SK-N-SH treated with all-trans-retinoic acid at 6 μM for 48 hours (cell line): ENCODE measurements around the gene MYT1.

Experiments
- ESRRG ChIP-seq: fragments of 250-450 bp; sonication (Bioruptor Pico); IDR thresholded peaks from 2 replicates; pipeline ENCODE4 v1.6.1; 2021; ENCODE audit warnings: mild to moderate bottlenecking
- GLIS3 ChIP-seq: fragments of 250-450 bp; sonication (Bioruptor Pico); IDR thresholded peaks from 2 replicates; pipeline ENCODE4 v1.5.0; 2020; ENCODE audit warnings: mild to moderate bottlenecking, moderate library complexity
- ZFP3 ChIP-seq: fragments of 250-450 bp; sonication (Bioruptor Pico); IDR thresholded peaks from 2 replicates; pipeline ENCODE4 v1.5.0; 2020; ENCODE audit warnings: mild to moderate bottlenecking, moderate library complexity
- TF ChIP-seq, protein P1 (sequence below): fragments of 250-450 bp; sonication (Bioruptor Pico); IDR thresholded peaks from 2 replicates; pipeline ENCODE4 v1.8.0; 2020; ENCODE audit warnings: mild to moderate bottlenecking, moderate library complexity, borderline replicate concordance
- TF ChIP-seq, protein P2 (sequence below): fragments of 250-450 bp; sonication (Bioruptor Pico); IDR thresholded peaks from 2 replicates; pipeline ENCODE4 v1.5.0; 2020; ENCODE audit warnings: mild to moderate bottlenecking, moderate library complexity

DNA sequence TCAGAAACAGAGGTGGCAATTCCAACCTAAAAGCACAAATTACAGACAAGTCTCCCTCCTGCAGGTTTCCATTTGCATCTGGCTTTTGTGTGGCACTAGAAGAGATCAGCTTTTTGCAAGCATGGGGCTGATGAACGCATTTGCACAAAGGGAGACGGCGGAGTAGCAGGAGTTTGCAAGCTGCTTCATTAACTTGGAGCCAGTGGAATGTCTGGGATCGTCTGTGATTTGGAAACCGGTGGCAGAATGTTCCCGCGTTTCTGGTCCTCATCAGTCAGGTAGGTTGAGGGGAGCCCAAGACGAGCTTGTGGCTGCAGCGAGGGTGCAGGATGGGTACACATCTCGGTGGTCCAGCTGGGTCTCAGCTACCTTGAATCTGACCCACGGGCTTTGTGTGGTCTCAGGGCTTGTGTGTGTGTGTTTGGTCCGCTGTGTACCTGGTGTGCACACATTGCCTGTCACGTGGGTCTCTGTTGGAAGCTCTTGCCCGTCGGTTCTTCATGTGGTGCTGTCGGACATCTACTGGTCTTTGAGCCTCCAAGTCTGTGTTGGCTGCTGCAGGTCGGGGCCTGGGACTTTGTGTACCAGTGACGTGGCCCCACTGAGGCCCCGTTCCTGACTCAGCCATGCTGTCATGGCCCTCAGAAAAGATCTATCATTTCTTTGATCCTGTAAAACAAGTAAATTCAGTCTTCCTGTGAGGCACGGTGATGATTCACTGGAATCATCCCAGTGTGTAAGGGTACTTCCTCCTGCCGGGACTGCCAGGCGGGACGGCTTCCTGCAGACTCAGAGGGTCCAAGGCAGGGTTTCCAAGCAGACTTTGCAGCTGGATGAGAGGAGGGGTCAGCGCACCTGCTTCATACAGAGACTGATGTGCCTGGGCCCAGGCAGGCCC, 12.4 kb upstream of the MYT1 start:
- TF ChIP-seq, protein P1, sequence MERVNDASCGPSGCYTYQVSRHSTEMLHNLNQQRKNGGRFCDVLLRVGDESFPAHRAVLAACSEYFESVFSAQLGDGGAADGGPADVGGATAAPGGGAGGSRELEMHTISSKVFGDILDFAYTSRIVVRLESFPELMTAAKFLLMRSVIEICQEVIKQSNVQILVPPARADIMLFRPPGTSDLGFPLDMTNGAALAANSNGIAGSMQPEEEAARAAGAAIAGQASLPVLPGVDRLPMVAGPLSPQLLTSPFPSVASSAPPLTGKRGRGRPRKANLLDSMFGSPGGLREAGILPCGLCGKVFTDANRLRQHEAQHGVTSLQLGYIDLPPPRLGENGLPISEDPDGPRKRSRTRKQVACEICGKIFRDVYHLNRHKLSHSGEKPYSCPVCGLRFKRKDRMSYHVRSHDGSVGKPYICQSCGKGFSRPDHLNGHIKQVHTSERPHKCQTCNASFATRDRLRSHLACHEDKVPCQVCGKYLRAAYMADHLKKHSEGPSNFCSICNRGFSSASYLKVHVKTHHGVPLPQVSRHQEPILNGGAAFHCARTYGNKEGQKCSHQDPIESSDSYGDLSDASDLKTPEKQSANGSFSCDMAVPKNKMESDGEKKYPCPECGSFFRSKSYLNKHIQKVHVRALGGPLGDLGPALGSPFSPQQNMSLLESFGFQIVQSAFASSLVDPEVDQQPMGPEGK, result no peak
- TF ChIP-seq ESRRG (CRISPR knock-in tag), result no peak
- TF ChIP-seq, protein P2, sequence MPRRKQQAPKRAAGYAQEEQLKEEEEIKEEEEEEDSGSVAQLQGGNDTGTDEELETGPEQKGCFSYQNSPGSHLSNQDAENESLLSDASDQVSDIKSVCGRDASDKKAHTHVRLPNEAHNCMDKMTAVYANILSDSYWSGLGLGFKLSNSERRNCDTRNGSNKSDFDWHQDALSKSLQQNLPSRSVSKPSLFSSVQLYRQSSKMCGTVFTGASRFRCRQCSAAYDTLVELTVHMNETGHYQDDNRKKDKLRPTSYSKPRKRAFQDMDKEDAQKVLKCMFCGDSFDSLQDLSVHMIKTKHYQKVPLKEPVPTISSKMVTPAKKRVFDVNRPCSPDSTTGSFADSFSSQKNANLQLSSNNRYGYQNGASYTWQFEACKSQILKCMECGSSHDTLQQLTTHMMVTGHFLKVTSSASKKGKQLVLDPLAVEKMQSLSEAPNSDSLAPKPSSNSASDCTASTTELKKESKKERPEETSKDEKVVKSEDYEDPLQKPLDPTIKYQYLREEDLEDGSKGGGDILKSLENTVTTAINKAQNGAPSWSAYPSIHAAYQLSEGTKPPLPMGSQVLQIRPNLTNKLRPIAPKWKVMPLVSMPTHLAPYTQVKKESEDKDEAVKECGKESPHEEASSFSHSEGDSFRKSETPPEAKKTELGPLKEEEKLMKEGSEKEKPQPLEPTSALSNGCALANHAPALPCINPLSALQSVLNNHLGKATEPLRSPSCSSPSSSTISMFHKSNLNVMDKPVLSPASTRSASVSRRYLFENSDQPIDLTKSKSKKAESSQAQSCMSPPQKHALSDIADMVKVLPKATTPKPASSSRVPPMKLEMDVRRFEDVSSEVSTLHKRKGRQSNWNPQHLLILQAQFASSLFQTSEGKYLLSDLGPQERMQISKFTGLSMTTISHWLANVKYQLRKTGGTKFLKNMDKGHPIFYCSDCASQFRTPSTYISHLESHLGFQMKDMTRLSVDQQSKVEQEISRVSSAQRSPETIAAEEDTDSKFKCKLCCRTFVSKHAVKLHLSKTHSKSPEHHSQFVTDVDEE (CRISPR knock-in tag), result no peak
- no peak for TF ChIP-seq ZFP3 (CRISPR knock-in tag)
- no peak for TF ChIP-seq GLIS3
